CD4-positive, alpha-beta T cell treated with Interleukin-17A for 4 hours (primary cell): Measurements from ENCODE around the gene TET1.
"Not testable (repeated sequence)": the region's sequence is repeated elsewhere in the genome, so short reads cannot be mapped to it uniquely, and the experiment has no call there.

Experiments
- DNase-seq: peaks from one replicate; pipeline ENCODE4 v3.0.0-alpha.2; 2020; ENCODE audit warnings: mixed read lengths

Gene TET1

DNA sequence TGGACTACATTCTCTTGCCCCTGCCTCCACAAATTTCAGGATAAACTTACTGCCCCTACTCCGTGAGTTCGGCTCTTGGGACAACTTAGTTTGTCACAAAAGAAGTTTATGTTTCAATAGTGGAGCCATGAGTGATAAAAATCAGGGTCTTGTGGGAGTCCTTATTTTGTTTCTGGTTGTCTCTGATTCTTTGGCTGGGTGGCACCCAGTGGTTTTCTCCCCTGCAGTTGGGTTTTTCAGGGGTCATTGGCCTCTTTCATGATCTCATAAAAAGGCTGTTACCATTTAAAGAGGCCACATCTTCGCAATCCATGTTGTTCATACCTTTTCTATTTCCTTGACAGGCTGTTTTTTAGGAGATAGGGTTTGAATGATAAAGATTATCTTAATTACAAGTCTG, 5.5 kb downstream of the TET1 start:
- no peak for DNase-seq

DNA sequence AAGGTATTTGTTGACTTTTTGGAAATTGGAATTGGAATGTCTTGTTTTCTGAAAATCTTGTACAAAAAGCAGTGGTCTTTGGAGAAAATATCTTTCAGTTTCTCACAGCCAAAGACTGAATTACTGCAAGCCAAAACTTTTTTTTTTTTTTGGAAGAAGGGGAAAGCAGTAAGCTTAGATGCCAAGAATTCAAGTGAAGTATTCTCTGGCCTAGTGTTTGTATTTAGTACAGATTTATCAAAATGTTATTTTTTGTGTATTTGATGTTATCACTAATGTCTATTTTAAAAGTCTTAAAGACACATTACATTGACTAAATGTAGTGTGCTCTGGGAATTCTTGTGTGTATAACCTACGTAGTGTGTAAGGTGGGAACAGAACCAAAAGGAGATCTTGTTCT, 6.2 kb downstream of the TET1 start:
- no peak for DNase-seq

GRCh38 chr10:68566955-68567354, 6.8 kb downstream of the TET1 start:
- DNase-seq = no peak

DNA sequence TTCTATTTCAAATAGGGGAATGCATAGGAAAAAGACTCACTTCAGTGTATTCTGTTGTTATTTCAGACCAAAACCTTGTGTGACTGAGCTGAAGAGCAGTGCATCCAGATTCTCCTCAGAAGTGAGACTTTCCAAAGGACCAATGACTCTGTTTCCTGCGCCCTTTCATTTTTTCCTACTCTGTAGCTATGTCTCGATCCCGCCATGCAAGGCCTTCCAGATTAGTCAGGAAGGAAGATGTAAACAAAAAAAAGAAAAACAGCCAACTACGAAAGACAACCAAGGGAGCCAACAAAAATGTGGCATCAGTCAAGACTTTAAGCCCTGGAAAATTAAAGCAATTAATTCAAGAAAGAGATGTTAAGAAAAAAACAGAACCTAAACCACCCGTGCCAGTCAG, 12.0 kb downstream of the TET1 start:
- DNase-seq = no peak

GRCh38 chr10:68574051-68574450, 13.9 kb downstream of the TET1 start:
- DNase-seq = no peak

GRCh38 chr10:68576118-68576517, 16.0 kb downstream of the TET1 start:
- DNase-seq = no peak

DNA sequence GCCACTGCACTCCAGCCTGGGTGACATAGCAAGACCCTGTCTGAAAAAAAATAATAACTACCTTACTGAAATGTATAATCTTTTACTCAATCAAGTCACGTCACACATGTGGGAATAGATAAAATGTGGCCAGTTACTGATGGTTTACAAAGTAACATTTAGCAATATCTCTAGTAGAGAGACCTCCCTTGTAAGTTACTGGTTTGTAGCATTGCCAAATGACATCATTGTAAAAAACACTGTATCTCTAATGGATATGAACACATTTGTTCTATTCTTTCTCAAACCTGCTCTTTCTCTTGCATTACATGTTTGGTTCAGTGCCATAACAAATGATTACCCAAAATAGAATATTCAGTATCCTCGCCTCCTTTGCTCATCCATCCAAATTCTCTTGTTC, 18.8 kb downstream of the TET1 start:
- no peak for DNase-seq

- not testable (repeated sequence) for DNase-seq
Observed at GRCh38 chr10:68584187-68584586, 24.1 kb downstream of the TET1 start.

DNA sequence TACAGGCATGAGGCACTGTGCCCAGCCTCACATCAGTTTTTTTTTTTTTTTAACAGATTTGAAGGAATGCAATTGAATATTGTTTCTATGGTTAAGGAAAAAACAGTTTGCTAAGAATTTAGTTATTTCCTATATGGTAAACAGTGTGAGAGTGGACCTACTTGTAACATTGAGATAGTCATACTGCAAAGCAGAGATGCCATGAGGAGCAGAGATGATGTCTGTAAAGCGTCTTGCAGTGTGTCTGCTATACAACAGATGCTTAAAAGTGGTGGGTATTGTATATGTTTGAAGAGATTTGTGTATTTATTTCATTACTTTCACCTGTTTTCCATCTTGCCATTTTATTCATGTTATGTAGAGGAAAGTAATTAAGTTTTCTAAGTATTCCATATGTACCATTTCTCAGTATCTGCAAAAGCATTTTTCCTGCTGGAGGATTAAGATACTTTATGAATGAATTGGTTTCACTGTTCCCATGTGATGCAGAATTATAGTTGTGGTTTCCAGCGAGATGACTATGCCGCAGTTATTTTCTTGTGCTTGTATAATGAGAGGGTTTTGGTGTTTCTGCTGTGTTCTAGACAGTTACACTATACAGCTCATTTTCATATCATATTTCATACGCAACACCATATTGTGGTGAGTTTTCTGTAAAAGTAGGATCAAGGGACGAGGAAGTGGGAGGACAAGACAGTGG, 26.6 kb downstream of the TET1 start:
- DNase-seq = no peak

- no peak for DNase-seq
Observed at GRCh38 chr10:68594405-68594804, 34.3 kb downstream of the TET1 start.

DNA sequence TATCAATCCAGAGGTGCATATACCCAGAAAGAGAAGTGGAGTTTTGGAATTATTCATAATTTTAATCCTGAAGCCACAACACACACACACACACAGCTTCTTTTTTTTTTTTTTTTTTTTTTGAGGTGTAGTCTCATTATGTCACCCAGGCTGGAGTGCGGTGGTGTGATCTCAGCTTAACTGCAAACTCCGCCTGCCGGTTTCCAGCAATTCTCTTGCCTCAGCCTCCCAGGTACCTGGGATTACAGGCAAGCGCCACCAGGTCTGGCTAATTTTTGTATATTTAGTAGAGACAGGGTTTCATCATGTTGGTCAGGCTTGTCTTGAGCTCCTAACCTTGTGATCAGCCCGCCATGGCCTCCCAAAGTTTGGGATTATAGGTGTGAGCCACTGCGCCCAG, 35.4 kb downstream of the TET1 start:
- DNase-seq = no peak

DNA sequence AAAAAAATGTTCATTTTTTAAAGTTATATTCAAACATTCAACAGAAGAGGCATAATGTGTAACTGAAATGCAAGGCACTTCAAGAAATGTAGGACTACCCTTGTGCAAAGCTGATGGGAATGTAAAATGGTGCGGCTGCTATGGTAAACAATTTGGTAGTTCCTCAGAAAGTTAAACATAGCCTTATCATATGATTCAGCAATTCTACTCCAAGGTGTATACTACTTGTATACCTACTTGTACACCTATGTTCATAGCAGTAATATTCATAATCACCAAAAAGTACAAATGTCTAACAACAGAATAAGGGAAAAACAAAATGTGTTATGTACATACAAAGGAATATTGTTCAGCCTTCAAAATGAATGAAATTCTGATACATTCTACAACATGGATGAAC, 37.3 kb downstream of the TET1 start:
- DNase-seq = no peak

- no peak for DNase-seq
Observed at GRCh38 chr10:68598978-68599770, 39.0 kb downstream of the TET1 start.

GRCh38 chr10:68599771-68600040, 39.6 kb downstream of the TET1 start:
- no peak for DNase-seq

DNA sequence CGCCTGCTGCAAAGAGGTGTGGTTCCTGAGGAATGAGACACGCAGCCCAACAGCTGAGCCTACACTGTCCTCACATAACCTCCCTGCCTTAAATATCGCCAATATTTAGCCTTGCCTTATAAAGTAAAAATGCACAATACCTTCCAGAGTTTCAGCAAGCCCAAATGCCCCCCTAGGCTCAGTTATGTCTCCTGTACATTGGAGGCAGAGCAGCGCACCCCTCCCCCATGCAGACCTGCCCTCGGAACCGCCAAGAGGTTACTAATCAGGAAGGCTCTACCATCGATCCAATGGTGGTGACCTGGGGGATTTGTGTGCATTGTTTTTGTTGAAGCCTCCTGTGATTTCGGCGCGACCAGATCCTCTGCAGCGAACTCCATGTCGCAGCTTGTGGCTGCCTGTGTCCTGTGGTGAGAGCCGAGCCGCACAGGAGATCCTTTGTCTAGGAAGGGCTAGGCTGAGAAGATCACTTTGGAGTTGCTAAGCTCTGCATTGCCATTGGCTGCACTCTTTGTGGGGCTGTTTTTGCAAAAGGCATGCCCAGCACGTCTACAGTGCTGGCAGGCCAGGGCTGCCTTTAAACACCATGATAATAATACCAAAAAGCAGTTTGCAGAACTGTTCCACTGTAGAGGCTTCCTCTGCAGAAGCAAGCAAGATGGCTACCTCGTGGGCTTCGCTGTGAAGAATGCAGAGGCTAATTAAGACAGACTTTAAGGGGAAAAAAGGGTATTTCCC, 40.1 kb downstream of the TET1 start:
- DNase-seq = peak; percentile 63

- no peak for DNase-seq
Observed at GRCh38 chr10:68601501-68602265, 41.5 kb downstream of the TET1 start.

DNA sequence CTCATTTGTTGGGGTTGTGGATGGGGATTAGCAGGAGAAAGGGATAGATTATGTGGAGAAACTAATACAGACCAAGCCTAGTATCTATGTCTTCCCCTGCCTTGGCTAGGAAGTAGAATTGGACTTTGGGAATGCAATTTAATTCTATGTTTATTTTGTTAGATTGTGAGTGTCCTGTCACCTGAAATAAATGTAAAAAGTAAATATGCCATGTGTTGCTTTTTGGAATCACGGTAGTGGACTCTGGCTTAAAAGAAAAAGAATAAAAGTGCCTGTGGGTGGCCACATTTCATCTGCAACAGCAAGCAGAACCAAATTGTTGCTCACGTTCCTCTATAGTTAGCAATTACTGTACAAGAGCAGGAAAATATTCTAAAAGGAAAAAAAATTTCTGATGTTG, 42.3 kb downstream of the TET1 start:
- no peak for DNase-seq

DNA sequence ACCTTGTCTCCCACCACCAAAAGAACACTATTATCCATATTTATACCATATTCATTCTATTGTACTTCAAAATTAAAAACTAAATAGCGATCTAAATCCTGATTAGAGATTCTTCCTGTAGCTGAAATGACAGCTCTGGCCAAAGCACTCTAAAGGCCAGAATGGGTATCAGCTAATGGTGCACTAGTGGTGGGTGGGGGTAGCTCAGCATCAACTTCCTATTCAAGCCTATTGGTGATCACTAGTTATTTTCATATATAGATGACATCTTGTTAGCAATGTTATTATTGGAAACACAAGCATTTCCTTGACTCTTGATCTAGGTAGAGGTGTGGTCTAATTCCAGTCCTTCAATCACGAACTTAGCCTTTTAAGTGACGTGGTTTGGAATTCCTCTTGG, 43.6 kb downstream of the TET1 start:
- no peak for DNase-seq

DNA sequence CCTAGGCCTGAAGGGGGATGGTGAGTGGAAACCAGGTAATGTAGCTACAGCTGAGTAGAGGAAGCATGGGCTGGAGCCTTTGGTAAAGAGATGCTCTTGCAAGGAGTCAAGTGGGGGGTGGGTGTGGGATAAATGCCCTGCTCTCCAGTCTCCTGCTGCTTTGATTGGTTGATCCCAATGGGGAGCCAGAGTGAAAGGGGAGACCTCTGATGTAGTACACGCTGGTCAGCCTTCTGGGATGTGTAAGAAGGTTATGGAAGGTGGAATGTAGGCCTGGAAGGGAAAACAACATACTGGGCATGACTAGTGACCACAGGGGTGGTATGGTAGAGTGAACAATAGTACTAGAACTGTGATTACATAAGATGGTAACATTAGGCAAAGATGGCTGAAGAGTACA, 44.3 kb downstream of the TET1 start:
- no peak for DNase-seq

- no peak for DNase-seq
Observed at GRCh38 chr10:68606918-68607317, 46.8 kb downstream of the TET1 start.

DNA sequence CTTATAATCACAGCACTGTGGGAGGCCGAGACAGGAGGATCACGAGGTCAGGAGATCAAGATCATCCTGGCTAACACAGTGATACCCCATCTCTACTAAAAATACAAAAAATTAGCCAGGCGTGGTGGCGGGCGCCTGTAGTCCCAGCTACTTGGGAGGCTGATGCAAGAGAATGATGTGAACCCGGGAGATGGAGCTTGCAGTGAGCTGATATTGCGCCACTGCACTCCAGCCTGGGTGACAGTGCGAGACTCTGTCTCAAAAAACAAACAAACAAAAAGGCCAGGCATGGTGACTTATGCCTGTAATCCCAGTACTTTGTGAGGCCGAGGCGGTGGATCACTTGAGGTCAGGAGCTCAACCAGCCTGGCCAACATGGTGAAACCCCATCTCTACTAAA, 49.9 kb downstream of the TET1 start:
- not testable (repeated sequence) for DNase-seq

DNA sequence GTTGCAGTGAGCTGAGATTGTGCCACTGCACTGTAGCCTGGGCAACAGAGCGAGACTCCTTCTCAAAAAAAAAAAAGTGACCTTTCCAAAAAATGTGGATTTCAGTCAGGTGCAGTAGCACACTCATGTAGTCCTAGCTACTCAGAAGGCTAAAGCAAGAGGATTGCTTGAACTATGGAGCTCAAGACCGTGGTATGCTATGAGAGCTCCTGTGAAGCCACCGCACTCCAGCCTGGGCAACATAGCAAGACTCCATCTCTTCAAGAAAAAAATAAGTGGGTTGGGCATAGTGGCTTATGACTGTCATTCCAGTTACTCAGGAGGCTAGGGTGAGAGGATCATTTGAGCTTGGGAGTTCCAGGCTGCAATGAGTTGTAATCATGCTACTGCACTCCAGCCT, 51.1 kb downstream of the TET1 start:
- DNase-seq = no peak

DNA sequence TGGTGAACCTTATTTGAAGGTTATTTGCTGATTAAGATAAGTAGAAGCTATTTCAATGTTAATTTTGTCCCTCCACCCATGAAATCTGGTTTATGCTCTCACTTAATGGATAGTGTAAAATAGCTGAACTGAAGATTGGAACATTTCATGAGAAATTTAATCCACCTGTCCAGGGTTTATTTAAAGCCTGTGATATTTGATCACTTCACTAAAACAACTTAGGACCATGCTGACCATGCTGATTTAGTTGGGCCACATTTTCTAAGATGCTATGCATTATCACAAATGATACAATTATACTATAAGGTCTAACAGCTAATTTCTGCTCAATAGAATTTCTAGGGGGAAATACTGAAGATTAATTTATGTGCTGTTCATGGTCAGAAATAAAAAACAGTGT, 53.8 kb downstream of the TET1 start:
- not testable (repeated sequence) for DNase-seq
